ENCODE measurements around the gene ZBTB5. TPM values are rescaled to one million over a fixed set of nuclear protein-coding genes. Genes with fewer than 3 reads are reported as not detected.

Gene ZBTB5
- total RNA-seq, 2 donors from 2014 or later = 9.9 to 13.2 TPM

DNA sequence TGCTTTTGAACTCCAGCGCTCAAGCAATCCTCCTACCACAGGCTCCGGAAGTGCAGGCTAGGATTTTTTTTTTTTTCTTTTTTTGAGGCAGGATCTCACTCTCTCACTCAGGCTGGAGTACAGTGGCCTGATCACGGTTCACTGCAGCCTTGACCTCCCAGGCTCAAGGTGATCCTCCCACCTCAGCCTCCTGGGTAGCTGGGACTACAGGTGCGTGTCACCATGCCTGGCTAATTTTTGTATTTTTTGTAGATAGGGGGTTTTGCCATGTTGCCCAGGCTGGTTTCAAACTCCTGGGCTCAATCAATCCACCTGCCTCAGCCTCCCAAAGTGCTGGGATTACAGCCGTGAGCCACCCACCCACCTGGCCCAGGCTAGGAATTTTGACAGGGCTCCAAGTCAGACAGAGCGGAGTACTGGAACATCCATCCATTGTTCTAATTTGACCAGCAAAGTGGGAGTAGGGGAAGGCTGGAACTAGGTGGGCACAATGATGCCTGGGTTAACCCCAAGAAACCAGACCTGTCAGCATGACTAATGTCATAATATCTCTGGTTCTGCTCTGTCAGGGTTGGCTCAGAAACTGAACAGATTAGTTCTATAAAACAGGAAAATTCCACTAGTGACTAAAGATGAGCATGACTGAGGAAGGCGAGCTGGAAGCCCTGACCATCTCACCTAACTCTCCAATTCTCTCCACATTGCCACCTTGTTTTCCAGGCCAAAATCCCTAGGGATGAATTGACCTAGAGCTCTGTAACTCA is 9.2 kb downstream of the ZBTB5 start:
- Mint-ChIP-seq H3K4me3 (no peak overlapping the region), H3K4me1 (ENCODE audit: low read depth) (peaks cover 55% of the 10 kb centered on the region), H3K27ac (no peak overlapping the region), H3K36me3 (ENCODE audit: insufficient read depth in 2 of 2) (no peaks in the 10 kb centered on the region), H3K27me3 (ENCODE audit: low read depth) (no peaks in the 10 kb centered on the region), H3K9me3 (no peaks in the 10 kb centered on the region)
- no peak for ATAC-seq (replicated peaks in 1 of 2)
- DNase-seq = no peak

DNA sequence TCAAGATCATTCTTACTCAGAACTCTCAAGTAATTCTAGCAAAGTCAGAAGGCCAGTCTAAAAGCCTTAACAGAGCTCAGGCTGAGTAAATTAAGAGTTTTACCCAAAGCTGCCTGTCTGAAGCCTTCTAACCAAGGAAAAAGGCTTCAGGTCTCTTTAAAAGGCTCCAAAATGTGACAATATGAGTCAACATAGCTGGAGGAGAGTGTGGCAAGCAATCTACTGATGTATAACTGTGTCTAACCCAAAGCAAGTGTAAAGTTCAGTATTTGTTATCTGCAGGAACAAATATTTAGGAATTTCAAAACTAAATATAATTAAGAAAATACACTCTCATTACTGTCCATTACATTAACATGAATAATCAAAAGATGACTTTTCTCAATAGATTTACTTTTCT is 11.0 kb downstream of the ZBTB5 start:
- Mint-ChIP-seq H3K9me3 (no peaks in the 10 kb centered on the region), H3K27me3 (ENCODE audit: low read depth) (no peaks in the 10 kb centered on the region), H3K4me3 (no peak overlapping the region), H3K4me1 (ENCODE audit: low read depth) (peaks cover 48% of the 10 kb centered on the region), H3K27ac (no peak overlapping the region), H3K36me3 (ENCODE audit: insufficient read depth in 2 of 2) (peaks cover 0 to 5% of the 10 kb centered on the region in 2 donors)
- no peak for DNase-seq
- no peak for ATAC-seq (replicated peaks in 1 of 2)

DNA sequence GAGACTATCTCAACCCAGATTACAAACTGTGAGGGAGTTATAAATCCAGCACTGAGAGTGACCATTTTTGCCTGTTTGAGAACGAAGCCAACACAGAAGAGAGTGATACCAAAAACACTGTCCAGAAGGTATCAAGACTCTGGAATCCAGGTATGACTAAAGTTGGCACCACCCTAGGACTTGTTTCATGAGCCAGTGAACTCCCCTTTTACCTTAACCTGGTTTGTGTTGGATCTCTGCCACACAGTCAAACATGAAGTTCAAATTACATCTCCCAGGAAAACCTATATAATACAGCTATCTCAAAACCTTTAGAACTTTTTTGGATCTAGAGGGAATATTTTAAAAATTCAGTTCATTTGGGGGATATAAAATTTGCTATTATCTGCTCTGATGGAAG is 11.4 kb downstream of the ZBTB5 start:
- ATAC-seq (replicated peaks in 1 of 2) (no peak), DNase-seq (no peak)
- no peak overlapping the region for H3K4me3 Mint-ChIP-seq
- no peaks in the 10 kb centered on the region for H3K27me3 Mint-ChIP-seq (ENCODE audit: low read depth)
- H3K36me3 Mint-ChIP-seq (ENCODE audit: insufficient read depth in 2 of 2) = peaks cover 0 to 5% of the 10 kb centered on the region in 2 donors
- no peak overlapping the region for H3K27ac Mint-ChIP-seq
- no peaks in the 10 kb centered on the region for H3K9me3 Mint-ChIP-seq
- peaks cover 48% of the 10 kb centered on the region for H3K4me1 Mint-ChIP-seq (ENCODE audit: low read depth)

DNA sequence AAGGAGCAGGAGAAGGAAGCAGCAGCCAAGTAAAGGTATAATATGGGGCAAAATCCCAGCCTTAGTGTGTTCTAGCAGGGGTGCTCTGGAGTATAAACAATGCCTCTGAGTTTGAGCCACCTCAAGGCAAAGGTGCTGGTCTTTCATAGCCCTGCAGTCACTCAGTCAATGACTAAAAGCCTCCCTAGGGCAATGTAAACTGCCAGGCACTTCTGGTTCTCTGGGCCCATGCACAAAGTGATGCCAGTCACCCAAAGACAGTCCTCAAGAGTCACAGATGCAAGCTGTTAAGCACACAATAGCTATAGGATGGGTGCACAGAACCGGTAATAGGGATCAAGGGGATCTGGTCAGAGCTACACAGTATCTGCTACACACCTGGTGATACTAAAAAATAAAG is 12.6 kb downstream of the ZBTB5 start:
- no peak for ATAC-seq (replicated peaks in 1 of 2)
- H3K27ac Mint-ChIP-seq = no peak overlapping the region
- H3K27me3 Mint-ChIP-seq (ENCODE audit: low read depth) = no peaks in the 10 kb centered on the region
- peaks cover 0 to 5% of the 10 kb centered on the region in 2 donors for H3K36me3 Mint-ChIP-seq (ENCODE audit: insufficient read depth in 2 of 2)
- H3K4me3 Mint-ChIP-seq = no peak overlapping the region
- no peak for DNase-seq
- H3K9me3 Mint-ChIP-seq = no peaks in the 10 kb centered on the region
- H3K4me1 Mint-ChIP-seq (ENCODE audit: low read depth) = peaks cover 47% of the 10 kb centered on the region

DNA sequence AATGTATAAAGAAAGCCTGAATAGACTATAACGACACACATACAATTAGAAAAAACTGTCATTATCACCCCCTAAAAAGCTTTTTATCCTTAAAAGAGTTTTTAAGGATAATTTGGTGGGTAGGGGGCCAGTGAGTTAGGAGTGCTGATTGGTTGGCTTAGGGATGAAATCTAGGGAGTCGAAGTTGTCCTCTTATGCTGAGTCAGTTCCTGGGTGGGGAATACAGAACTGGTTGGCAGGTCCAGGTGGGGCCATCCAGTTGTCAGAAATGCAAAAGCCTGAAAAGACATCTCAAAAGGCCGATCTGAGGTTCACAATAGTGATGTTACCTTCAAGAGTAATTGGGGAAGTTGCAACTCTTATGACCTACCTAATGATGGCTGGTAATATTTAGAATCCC is 13.6 kb downstream of the ZBTB5 start:
- H3K27ac Mint-ChIP-seq = no peak overlapping the region
- ATAC-seq (replicated peaks in 1 of 2) (no peak), DNase-seq (no peak)
- H3K36me3 Mint-ChIP-seq (ENCODE audit: insufficient read depth in 2 of 2) = peaks cover 0 to 5% of the 10 kb centered on the region in 2 donors
- no peaks in the 10 kb centered on the region for H3K27me3 Mint-ChIP-seq (ENCODE audit: low read depth)
- H3K4me1 Mint-ChIP-seq (ENCODE audit: low read depth) = peaks cover 42% of the 10 kb centered on the region
- no peaks in the 10 kb centered on the region for H3K9me3 Mint-ChIP-seq
- H3K4me3 Mint-ChIP-seq = no peak overlapping the region

DNA sequence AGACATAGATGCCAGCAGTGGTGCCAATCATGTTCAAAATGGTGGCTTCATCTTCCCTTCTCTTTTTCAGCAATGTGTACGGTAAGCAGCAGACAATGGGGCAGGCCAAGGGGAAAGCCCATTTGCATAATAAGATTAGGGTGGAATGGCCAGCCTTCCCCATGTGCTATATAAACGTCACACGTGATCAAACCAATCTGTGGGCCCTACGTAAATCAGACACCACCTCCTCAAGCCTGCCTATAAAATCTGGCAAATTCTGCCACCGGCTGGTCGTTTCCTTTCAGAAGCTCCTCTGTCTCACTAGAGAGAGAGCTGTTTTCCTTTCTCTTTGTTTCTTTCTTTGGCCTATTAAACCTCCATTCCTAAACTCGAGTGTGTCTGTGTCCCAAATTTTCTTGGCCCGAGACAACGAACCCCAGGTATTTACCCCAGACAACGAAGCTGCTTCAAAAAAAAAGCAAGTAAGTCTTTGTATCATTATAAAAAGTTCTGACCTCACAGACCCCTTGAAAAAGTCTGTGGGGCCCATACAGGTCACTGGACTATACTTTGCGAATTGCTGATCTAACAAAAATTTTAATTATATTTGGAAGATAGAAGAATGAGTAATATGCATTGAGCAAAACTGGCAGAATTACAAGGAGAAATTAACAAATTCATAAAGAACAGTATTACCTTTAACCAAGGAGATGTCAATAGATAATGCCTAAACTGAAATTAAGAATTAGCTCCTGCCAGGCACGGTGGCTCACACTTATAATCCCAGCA is 15.2 kb downstream of the ZBTB5 start:
- Mint-ChIP-seq H3K4me1 (ENCODE audit: low read depth) (peaks cover 40% of the 10 kb centered on the region), H3K9me3 (no peaks in the 10 kb centered on the region), H3K4me3 (no peak overlapping the region), H3K27me3 (ENCODE audit: low read depth) (no peaks in the 10 kb centered on the region), H3K27ac (no peak overlapping the region), H3K36me3 (ENCODE audit: insufficient read depth in 2 of 2) (peaks cover 0 to 5% of the 10 kb centered on the region in 2 donors)
- DNase-seq (no peak), ATAC-seq (replicated peaks in 1 of 2) (no peak)

DNA sequence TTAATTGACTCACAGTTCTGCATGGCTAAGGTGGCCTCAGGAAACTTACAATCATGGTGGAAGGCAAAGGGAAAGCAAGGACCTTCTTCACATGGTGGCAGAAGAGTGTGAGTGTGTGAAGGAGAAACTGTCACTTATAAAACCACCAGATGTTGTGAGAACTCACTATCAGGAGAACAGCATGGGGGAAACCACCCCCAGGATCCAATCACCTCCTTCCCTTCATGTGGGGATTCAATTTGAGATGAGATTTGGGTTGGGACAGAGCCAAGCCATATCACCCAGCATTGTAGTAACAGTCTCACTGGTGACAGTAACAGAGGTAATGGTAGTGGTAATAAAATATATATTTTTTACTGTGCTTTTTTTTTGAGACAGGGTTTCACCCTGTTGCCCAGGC is 18.1 kb downstream of the ZBTB5 start:
- no peak for DNase-seq
- Mint-ChIP-seq H3K9me3 (no peaks in the 10 kb centered on the region), H3K36me3 (ENCODE audit: insufficient read depth in 2 of 2) (peaks cover 0 to 12% of the 10 kb centered on the region in 2 donors), H3K4me3 (no peak overlapping the region), H3K27me3 (ENCODE audit: low read depth) (no peaks in the 10 kb centered on the region), H3K27ac (no peak overlapping the region), H3K4me1 (ENCODE audit: low read depth) (peaks cover 27% of the 10 kb centered on the region)
- no peak for ATAC-seq (replicated peaks in 1 of 2)

DNA sequence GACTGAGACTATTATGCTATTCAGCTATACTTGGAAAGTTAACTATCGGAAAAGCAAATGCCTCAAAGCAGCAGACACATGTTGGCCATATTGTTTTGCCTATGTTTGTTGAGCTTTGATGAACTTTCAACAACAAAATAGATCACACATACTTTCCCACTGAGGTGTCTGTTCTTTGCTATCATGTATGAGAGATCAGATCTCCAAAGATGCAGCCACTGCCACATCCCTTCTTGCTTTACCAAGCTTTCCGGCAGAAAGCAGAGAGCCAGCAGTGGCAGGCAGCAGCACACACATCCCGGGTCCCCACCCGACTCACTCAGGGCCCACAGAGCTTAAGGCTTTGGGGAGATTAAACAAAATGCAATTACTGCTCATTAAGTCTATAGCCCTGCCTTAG is 18.8 kb downstream of the ZBTB5 start:
- Mint-ChIP-seq H3K4me3 (no peak overlapping the region), H3K36me3 (ENCODE audit: insufficient read depth in 2 of 2) (peaks cover 0 to 18% of the 10 kb centered on the region in 2 donors), H3K27ac (no peak overlapping the region), H3K27me3 (ENCODE audit: low read depth) (no peaks in the 10 kb centered on the region), H3K9me3 (no peaks in the 10 kb centered on the region), H3K4me1 (ENCODE audit: low read depth) (peaks cover 23% of the 10 kb centered on the region)
- no peak for ATAC-seq (replicated peaks in 1 of 2)
- no peak for DNase-seq

DNA sequence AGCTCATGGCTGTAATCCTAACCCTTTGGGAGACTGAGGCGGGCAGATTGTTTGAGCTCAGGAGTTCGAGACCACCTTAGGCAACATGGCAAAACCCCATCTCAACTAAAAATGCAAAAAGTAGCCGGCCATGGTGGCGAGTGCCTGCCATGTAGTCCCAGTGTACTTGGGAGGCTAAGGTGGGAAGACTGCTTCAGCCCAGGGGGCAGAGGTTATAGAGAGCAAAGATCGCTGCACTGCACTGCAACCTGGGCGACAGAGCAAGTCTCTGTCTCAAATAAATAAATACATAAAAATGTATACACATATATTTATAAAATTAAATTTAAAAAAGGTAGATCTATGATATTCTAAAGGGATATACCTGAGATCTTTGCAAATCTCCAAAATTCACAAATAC is 19.4 kb downstream of the ZBTB5 start:
- Mint-ChIP-seq H3K4me1 (ENCODE audit: low read depth) (peaks cover 23% of the 10 kb centered on the region), H3K27me3 (ENCODE audit: low read depth) (no peaks in the 10 kb centered on the region), H3K4me3 (no peak overlapping the region), H3K27ac (no peak overlapping the region), H3K36me3 (ENCODE audit: insufficient read depth in 2 of 2) (peaks cover 0 to 19% of the 10 kb centered on the region in 2 donors), H3K9me3 (no peaks in the 10 kb centered on the region)
- ATAC-seq (replicated peaks in 1 of 2) (no peak), DNase-seq (no peak)

DNA sequence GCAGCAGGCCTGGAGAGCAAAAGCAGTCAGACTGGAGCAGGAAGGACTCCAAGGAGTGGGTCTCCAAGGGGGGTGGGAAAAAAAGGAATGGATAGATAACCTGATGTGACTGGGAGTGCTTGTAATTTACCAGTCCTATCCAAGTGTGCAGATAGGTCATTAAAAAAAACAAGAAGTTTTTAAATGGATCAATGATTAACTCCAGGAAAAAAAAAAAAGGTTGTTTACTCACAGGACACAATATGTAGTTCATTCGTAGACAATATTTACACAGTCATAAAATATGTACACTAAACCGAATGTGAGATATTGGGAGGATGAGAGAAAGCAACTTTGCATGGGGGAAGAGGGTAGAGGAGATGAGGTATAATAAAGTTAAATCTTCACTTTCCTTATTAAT is 20.4 kb downstream of the ZBTB5 start:
- Mint-ChIP-seq H3K36me3 (ENCODE audit: insufficient read depth in 2 of 2) (peaks cover 2 to 14% of the 10 kb centered on the region in 2 donors), H3K4me3 (no peak overlapping the region), H3K4me1 (ENCODE audit: low read depth) (peaks cover 23% of the 10 kb centered on the region), H3K27ac (no peak overlapping the region), H3K9me3 (no peaks in the 10 kb centered on the region), H3K27me3 (ENCODE audit: low read depth) (no peaks in the 10 kb centered on the region)
- no peak for ATAC-seq (replicated peaks in 1 of 2)
- DNase-seq = no peak

DNA sequence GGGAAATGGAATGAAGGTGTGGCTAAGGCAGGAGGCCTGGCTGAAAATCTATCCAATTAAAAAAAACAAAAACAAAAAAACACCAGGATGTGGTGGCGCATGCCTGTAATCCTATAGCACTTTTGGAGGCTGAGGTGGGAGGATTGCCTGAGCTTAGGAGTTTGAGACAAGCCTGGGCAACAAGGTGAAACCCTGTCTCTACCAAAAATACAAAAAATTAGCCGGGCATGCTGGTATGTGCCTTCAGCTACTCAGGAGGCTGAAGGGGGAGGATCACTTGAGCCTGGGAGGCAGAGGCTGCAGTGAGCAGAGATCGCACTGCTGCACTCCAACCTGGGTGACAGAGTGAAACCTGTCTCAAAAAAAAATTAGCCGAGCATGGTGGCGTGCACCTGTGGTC is 21.7 kb downstream of the ZBTB5 start:
- H3K36me3 Mint-ChIP-seq (ENCODE audit: insufficient read depth in 2 of 2) = peaks cover 2 to 14% of the 10 kb centered on the region in 2 donors
- no peak overlapping the region for H3K27ac Mint-ChIP-seq
- ATAC-seq (replicated peaks in 1 of 2) = no peak
- H3K4me3 Mint-ChIP-seq = no peak overlapping the region
- H3K9me3 Mint-ChIP-seq = no peaks in the 10 kb centered on the region
- peaks cover 23% of the 10 kb centered on the region for H3K4me1 Mint-ChIP-seq (ENCODE audit: low read depth)
- H3K27me3 Mint-ChIP-seq (ENCODE audit: low read depth) = no peaks in the 10 kb centered on the region
- DNase-seq = no peak

DNA sequence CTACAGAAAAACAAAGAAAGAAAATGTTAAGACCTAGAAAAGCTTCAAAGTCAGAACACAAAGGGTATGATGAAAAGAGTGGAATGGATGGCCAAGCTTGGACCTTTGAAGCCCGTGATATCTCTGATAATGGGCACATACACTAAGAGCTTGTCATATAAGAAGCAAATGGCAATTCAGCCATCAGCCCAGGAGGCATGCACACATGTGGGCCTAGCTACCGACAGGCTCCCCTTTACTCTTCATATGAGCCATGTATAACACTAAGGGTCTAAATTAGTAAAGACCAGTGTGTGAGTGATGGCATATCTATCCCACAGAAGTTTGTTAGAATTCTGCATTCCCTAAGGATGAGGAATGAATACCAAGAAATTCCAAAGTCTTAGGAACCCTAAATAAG is 22.7 kb downstream of the ZBTB5 start:
- no peak for ATAC-seq (replicated peaks in 1 of 2)
- Mint-ChIP-seq H3K9me3 (no peaks in the 10 kb centered on the region), H3K27me3 (ENCODE audit: low read depth) (no peaks in the 10 kb centered on the region), H3K4me1 (ENCODE audit: low read depth) (peaks cover 18% of the 10 kb centered on the region), H3K36me3 (ENCODE audit: insufficient read depth in 2 of 2) (peaks cover 2 to 14% of the 10 kb centered on the region in 2 donors), H3K27ac (no peak overlapping the region), H3K4me3 (no peak overlapping the region)
- DNase-seq = no peak

DNA sequence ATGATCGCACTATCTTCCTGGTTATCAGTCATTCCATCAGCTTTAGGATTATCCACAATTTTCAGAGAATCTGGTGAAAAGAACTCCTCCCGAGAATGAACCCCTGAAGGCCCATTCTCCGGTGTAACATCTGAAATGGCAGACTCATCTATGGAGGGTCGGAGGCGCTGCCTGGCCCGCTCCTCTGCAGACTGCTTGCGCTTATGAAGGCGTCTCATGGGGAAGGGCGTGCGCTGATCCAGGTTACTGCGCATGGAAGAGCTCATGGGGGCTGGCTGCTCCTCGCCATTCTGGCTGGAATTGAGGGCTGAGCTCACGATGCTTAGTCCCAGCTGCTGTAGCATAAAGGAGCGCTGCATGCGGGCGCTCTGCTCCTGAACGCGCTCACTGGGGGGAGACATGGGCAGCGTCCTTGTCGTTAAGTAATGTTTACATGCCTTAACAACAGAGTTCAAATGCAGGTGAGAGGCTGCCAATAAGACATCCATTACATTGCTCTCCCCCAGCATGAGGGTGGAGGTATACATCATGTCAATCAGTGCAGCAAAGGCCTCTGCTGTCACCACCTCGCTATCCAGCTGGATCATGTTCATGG is 23.4 kb downstream of the ZBTB5 start:
- H3K4me3 Mint-ChIP-seq = no peak overlapping the region
- H3K36me3 Mint-ChIP-seq (ENCODE audit: insufficient read depth in 2 of 2) = peaks cover 2 to 15% of the 10 kb centered on the region in 2 donors
- DNase-seq (no peak), ATAC-seq (replicated peaks in 1 of 2) (no peak)
- H3K4me1 Mint-ChIP-seq (ENCODE audit: low read depth) = peaks cover 16% of the 10 kb centered on the region
- H3K27ac Mint-ChIP-seq = no peak overlapping the region
- no peaks in the 10 kb centered on the region for H3K9me3 Mint-ChIP-seq
- H3K27me3 Mint-ChIP-seq (ENCODE audit: low read depth) = no peaks in the 10 kb centered on the region

Measured in activated T-cell treated with anti-CD3 and anti-CD28 coated beads, Interleukin-2, amount 50 U/mL, for 72 hours (primary cell).